Heart left ventricle (tissue), 16 donors: ENCODE measurements around the gene RFX2. TPM values are rescaled to one million over a fixed set of nuclear protein-coding genes. Genes with fewer than 3 reads are reported as not detected.

Experiments used
- ATAC-seq, 4 donors: fragments of 200-7000 bp; cut with Tn5 transposase; one replicate each; pipeline ENCODE4 v1.9.1; 2020 to 2022; ENCODE audit warnings: moderate library complexity in 4 of 4, mild to moderate bottlenecking in 3 of 4, moderate number of reproducible peaks in 1 of 4
- DNase-seq, 5 donors: peaks; one replicate each; pipeline ENCODE4 v3.0.0-alpha.2; 2020
- H3K27ac ChIP-seq, 12 donors: fragments of 200-600 bp; sonication (generic) in 4 of 12; one replicate each; pipeline versions ENCODE4 v1.5.0 to v1.8.0; 2016 to 2022; ENCODE audit warnings: mild to moderate bottlenecking in 2 of 12
- H3K27me3 ChIP-seq, 9 donors: fragments of 200-600 bp; sonication (generic) in 2 of 9; one replicate each; pipeline versions ENCODE4 v1.5.1 to v1.8.0; 2016 to 2022; ENCODE audit warnings: mild to moderate bottlenecking in 3 of 9
- H3K36me3 ChIP-seq, 9 donors: fragments of 200-600 bp; sonication (generic) in 2 of 9; one replicate each; pipeline versions ENCODE4 v1.5.0 to v1.8.0; 2018 to 2022; ENCODE audit warnings: mild to moderate bottlenecking in 2 of 9
- H3K4me1 ChIP-seq, 12 donors: fragments of 200-600 bp; sonication (generic) in 4 of 12; one replicate each; pipeline versions ENCODE4 v1.5.0 to v1.8.0; 2016 to 2022; ENCODE audit warnings: mild to moderate bottlenecking in 3 of 12
- H3K4me3 ChIP-seq, 12 donors: fragments of 200-600 bp; sonication (generic) in 4 of 12; one replicate each; pipeline versions ENCODE4 v1.5.0 to v1.8.0; 2017 to 2022; ENCODE audit warnings: mild to moderate bottlenecking in 9 of 12, moderate library complexity in 4 of 12
- H3K9me3 ChIP-seq, 12 donors: fragments of 200-600 bp; sonication (generic) in 4 of 12; one replicate each; pipeline versions ENCODE4 v1.5.0 to v1.8.0; 2016 to 2022; ENCODE audit warnings: mild to moderate bottlenecking in 1 of 12
- POLR2A ChIP-seq, 2 donors: fragments of 450-650 bp; IDR thresholded peaks; one replicate each; pipeline ENCODE4 v1.6.1; 2017; ENCODE audit warnings: antibody characterized with exemption in 2 of 2, mild to moderate bottlenecking in 2 of 2, moderate library complexity in 2 of 2
- WGBS, 4 donors: extraction: QIAGEN DNeasy Blood & Tissue Kit in 2 of 4; methylation state at CpG; one replicate each; pipeline versions ENCODE4 v1.1.5 to v1.1.7; 2013 to 2018; 5-methylcytosine and 5-hydroxymethylcytosine counted together
- intact Hi-C, 10 donors: fragments of 100-400 bp; cut with DNase I; formaldehyde crosslinking; loops; one replicate each; pipeline versions ENCODE4 v1.11.1 to v1.14.2; 2022
- polyA plus RNA-seq, 2 donors: library from polyadenylated mRNA; stranded (reverse); fragments of 200-250 nt; gene quantifications; one replicate each; pipeline ENCODE4 v1.2.3, GENCODE V29; 2013
- total RNA-seq, 9 donors: library from RNA; depleted of rRNA in 2 of 9; stranded (reverse); fragments of >200 nt in 2 of 9; fragmentation: NEBNext Ultra II Directional in 3 of 9; extraction: Animal tissue kit (Norgen Biotek cat#: 25700) in 3 of 9; gene quantifications; one replicate each; pipeline versions ENCODE4 v1.1.0 to v1.2.4, GENCODE V29; 2016 to 2023
- TF ChIP-seq, protein P1 (sequence below), 12 donors: fragments of 200-600 bp; sonication (generic) in 4 of 12; IDR thresholded peaks; one replicate each; pipeline versions ENCODE4 v1.5.0 to v1.8.0; 2018 to 2022; ENCODE audit warnings: antibody characterized with exemption in 12 of 12, mild to moderate bottlenecking in 5 of 12
- donor health status: ischemic (EF 13 %, LVEDD 7.1; RV severe dilation, severe dysfunction).
- donor health status: healthy with polysubstance abuse.
- donor health status: DM: no; HTN: yes; CAD: no.
- donor health status: DM: no; HTN: no; CAD: no.
- donor health status: ischemic (EF 25% LVEDD 6.9; RV normal size, moderate dysfunction).
- donor health status: ischemic (EF 25% LVEDD 5.7; RV mildly dilated, moderate dysfunction).
- donor health status: healthy.
- donor health status: DM: yes; HTN: yes; CAD: no.
- donor health status: ischemic (EF 35%, LVEDD 5.7; RV mildly dilated, moderate dysfunction).
- donor health status: nonischemic (EF 11% LVEDD 7.7; RV severe dilation, severe dysfunction).
- donor health status: DM: yes; HTN: yes; CAD: no.
- donor health status: PGD.
- donor health status: ischemic (EF 29% LVEDD 5.4; RV normal size, mild dysfunction).
- donor health status: nonischemic (EF 23%, LVEDD 6.1; RV moderate dilation, normal function).

RFX2 gene
- total and polyA plus RNA-seq, 11 donors, result 2.8 to 20.0 (median 5.9) TPM

DNA sequence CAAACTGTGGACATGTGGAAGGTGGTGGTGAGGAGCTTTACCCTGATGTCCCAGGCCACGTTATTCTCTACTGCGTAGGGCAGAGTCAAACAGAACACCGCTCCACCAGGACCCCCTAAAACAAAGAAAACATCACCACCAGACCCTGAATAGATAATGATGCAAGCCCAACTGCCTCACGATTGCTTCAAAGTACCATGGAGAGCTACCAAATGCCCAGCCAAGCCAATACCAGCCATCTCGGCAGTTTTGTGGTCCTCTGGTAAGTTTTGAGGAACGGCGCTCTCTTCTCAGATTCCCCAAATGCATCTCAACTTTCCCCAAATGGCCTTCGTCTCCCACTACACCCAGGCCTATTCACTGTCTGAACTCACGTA lies 138.0 kb downstream of the RFX2 start:
- no peak for TF ChIP-seq POLR2A (IDR thresholded peaks at IDR 0.05)
- TF ChIP-seq, protein P1, sequence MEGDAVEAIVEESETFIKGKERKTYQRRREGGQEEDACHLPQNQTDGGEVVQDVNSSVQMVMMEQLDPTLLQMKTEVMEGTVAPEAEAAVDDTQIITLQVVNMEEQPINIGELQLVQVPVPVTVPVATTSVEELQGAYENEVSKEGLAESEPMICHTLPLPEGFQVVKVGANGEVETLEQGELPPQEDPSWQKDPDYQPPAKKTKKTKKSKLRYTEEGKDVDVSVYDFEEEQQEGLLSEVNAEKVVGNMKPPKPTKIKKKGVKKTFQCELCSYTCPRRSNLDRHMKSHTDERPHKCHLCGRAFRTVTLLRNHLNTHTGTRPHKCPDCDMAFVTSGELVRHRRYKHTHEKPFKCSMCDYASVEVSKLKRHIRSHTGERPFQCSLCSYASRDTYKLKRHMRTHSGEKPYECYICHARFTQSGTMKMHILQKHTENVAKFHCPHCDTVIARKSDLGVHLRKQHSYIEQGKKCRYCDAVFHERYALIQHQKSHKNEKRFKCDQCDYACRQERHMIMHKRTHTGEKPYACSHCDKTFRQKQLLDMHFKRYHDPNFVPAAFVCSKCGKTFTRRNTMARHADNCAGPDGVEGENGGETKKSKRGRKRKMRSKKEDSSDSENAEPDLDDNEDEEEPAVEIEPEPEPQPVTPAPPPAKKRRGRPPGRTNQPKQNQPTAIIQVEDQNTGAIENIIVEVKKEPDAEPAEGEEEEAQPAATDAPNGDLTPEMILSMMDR (IDR thresholded peaks at IDR 0.05), result no peak
- intact Hi-C loops, result loop anchor here in 2 of 10 donors (10.0 kb wide), 2 partner anchors 68 to 168 kb away; partner anchors contain the start of genes NDUFA11 (in 1 of the 2), NRTN (in 1 of the 2) and VMAC (in 1 of the 2)
- ATAC-seq (no peak), DNase-seq (peak in 1 of 5 donors; percentile 5)
- Histone ChIP-seq H3K27me3 (no peaks in the 10 kb centered on the region), H3K4me1 (peaks cover 17 to 89% (median 62%) of the 10 kb centered on the region in 12 donors), H3K36me3 (peaks cover 0 to 35% (median 10%) of the 10 kb centered on the region in 9 donors), H3K27ac (peak overlapping the region in 1 of 12 donors; percentile 18), H3K4me3 (no peak overlapping the region), H3K9me3 (no peaks in the 10 kb centered on the region)
- WGBS, 4 donors, result 74 to 82% (median 77%) methylated on average over 9 of the region's 9 CpGs

DNA sequence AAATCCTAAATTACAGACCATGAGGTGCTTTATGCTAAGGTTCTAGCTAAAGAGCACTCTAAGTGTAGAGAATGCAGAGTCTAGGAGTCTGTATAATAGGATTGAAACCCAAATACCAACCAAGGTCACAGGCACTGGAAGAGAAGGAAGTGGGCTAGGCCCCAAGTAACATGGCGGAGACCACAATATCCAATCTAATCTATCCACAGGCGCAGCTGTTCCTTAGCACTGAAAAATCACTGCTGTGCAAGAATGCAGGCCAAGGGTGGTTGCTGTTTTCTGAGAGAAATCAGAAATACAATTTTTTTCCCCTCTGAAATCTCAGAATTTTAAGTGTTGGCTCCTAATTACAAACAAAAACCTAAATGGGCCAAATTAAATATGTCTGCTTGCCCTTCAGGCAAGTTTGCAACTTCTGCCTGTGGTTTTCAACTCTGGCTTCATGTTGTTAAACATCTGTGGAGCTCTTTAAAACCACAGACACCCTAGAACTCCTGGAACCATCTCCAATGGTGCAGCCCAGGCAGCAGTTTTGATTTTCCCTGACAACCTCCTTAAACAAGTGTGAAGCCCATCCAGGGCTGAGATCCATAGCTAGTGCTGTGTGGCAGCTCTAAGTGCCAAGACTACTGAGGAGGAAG lies 138.5 kb downstream of the RFX2 start:
- intact Hi-C loops, result loop anchor here in 2 of 10 donors (10.0 kb wide), 2 partner anchors 67 to 167 kb away; partner anchors contain the start of genes NDUFA11 (in 1 of the 2), NRTN (in 1 of the 2) and VMAC (in 1 of the 2)
- peaks cover 0 to 35% (median 10%) of the 10 kb centered on the region in 9 donors for H3K36me3 ChIP-seq

DNA sequence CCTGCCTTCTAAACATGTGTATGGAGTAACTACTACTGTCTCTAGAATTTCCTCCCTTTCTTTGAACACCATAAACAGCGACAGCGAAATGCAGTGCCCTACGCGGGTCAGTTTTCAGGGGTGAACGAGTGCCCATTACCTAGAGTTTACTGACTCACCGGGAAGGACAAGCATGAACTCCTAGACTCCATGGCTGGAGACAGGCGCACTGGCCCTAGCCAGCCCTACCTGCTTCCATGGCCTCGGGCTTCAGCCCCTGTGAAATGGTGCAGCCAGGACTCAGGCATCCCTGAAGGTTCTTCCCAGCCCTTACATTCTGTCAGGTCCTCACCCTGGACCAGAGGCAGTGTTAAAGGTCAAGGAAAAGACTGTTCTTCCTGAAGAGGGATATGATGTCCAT lies 140.8 kb downstream of the RFX2 start:
- no peak overlapping the region for H3K4me3 ChIP-seq
- ATAC-seq (no peak), DNase-seq (peak in 1 of 5 donors; percentile 37)
- no peaks in the 10 kb centered on the region for H3K9me3 ChIP-seq
- TF ChIP-seq, protein P1 (IDR thresholded peaks at IDR 0.05), result no peak
- TF ChIP-seq POLR2A (IDR thresholded peaks at IDR 0.05), result no peak
- intact Hi-C loops, result loop anchor here in 1 of 10 donors (10.0 kb wide), 1 partner anchor 165 kb away; the partner anchor contains the start of gene NRTN
- H3K27me3 ChIP-seq, result no peaks in the 10 kb centered on the region
- peak overlapping the region in 4 of 12 donors; percentile 5 to 75 (median 51) for H3K27ac ChIP-seq
- H3K4me1 ChIP-seq, result peaks cover 8 to 89% (median 62%) of the 10 kb centered on the region in 12 donors
- WGBS, 4 donors, result 83 to 89% (median 87%) methylated on average over 8 of the region's 8 CpGs
- H3K36me3 ChIP-seq, result peaks cover 0 to 35% (median 10%) of the 10 kb centered on the region in 9 donors

More for the DNA sequence above, 138.5 kb downstream of the RFX2 start:
- Histone ChIP-seq H3K27ac (peak overlapping the region in 2 of 12 donors; percentile 18 to 22), H3K9me3 (no peaks in the 10 kb centered on the region), H3K27me3 (no peaks in the 10 kb centered on the region), H3K4me3 (no peak overlapping the region), H3K4me1 (peaks cover 18 to 89% (median 62%) of the 10 kb centered on the region in 12 donors)
- no peak for ATAC-seq
- 77 to 90% (median 85%) methylated on average over 2 of the region's 2 CpGs for WGBS, 4 donors
- DNase-seq, result peak in 1 of 5 donors; percentile 4
- TF ChIP-seq, protein P1 (IDR thresholded peaks at IDR 0.05), result no peak
- no peak for TF ChIP-seq POLR2A (IDR thresholded peaks at IDR 0.05)
